ENCODE results near the gene POU2F3. TPM values are rescaled to one million over a fixed set of nuclear protein-coding genes. Genes with fewer than 3 reads are reported as not detected.
A peak's percentile ranks its signal among the peaks of the same experiment; 100 is the strongest.

Gene POU2F3
- total RNA-seq, 1 donor from 2014 or later, result not detected

- no peak within 1 kb of the TSS for H3K27ac ChIP-seq
These were observed 29.1 kb upstream of the POU2F3 start, which contains the start of gene OAF for GRCh38 chr11:120210626-120211521. Gene OAF (plus strand): TSS chr11:120211032. CDS start chr11:120211280, 248 bp downstream.

GRCh38 chr11:120211522-120212258 lies 28.2 kb upstream of the POU2F3 start:
- H3K27ac ChIP-seq, result no peak overlapping the region
- H3K4me3 ChIP-seq, result peak overlapping the region; percentile 58
- H3K36me3 Mint-ChIP-seq, result peaks cover 8% of the 10 kb centered on the region
- H3F3A ChIP-seq (ENCODE audit: low read depth), result peaks cover 16% of the 10 kb centered on the region
- no peak for DNase-seq (ENCODE audit: low spot score)
- H3K4me3 Mint-ChIP-seq, result peak overlapping the region; percentile 94
- peak overlapping the region; percentile 81 for H3K27ac Mint-ChIP-seq
- peaks cover 67% of the 10 kb centered on the region for H3K4me1 Mint-ChIP-seq
- no peaks in the 10 kb centered on the region for H3K36me3 ChIP-seq
- H3K9ac ChIP-seq, result no peak overlapping the region
- TF ChIP-seq EZH2phosphoT487 (IDR thresholded peaks at IDR 0.05) (peak; percentile 86), EZH2 (IDR thresholded peaks at IDR 0.05) (peak; percentile 88), CTCF (IDR thresholded peaks at IDR 0.05) (no peak)
- no peak overlapping the region for H2AFZ ChIP-seq (replicated peaks)
- peaks cover 21% of the 10 kb centered on the region for H4K20me1 ChIP-seq (ENCODE audit: low read depth)
- peak overlapping the region; percentile 85 for H3K4me2 ChIP-seq
- H3K79me2 ChIP-seq (ENCODE audit: low read depth), result no peaks in the 10 kb centered on the region
- H3K9me3 ChIP-seq (ENCODE audit: low read depth), result no peaks in the 10 kb centered on the region
- peaks cover 19% of the 10 kb centered on the region for H3K27me3 Mint-ChIP-seq (ENCODE audit: insufficient read depth, low read depth)
- H3K9me3 Mint-ChIP-seq, result no peaks in the 10 kb centered on the region
- peaks cover 100% of the 10 kb centered on the region for H3K27me3 ChIP-seq
- H3K4me1 ChIP-seq, result peaks cover 26% of the 10 kb centered on the region

More at GRCh38 chr11:120210626-120211521, 29.1 kb upstream of the POU2F3 start, which contains the start of gene OAF:
- no peak within 1 kb of the TSS for H3K9ac ChIP-seq
- peaks cover 16% of the 10 kb centered on the region for H3F3A ChIP-seq (ENCODE audit: low read depth)
- H3K4me1 ChIP-seq, result peaks cover 26% of the 10 kb centered on the region
- peaks cover 21% of the 10 kb centered on the region for H3K27me3 Mint-ChIP-seq (ENCODE audit: insufficient read depth, low read depth)
- H3K4me1 Mint-ChIP-seq, result peaks cover 68% of the 10 kb centered on the region
- peak within 1 kb of the TSS; percentile 94 for H3K27ac Mint-ChIP-seq
- peak within 1 kb of the TSS; percentile 58 for H3K4me3 ChIP-seq
- no peaks in the 10 kb centered on the region for H3K9me3 ChIP-seq (ENCODE audit: low read depth)
- peaks cover 21% of the 10 kb centered on the region for H4K20me1 ChIP-seq (ENCODE audit: low read depth)
- H3K36me3 Mint-ChIP-seq, result peaks cover 8% of the 10 kb centered on the region
- TF ChIP-seq EZH2phosphoT487 (IDR thresholded peaks at IDR 0.05), result no peak
- peak; percentile 21 for TF ChIP-seq CTCF (IDR thresholded peaks at IDR 0.05)
- TF ChIP-seq EZH2 (IDR thresholded peaks at IDR 0.05), result no peak
- no peaks in the 10 kb centered on the region for H3K36me3 ChIP-seq
- peak; percentile 94 for DNase-seq (ENCODE audit: low spot score)
- H3K4me3 Mint-ChIP-seq, result peak within 1 kb of the TSS; percentile 94
- H3K4me2 ChIP-seq, result peak within 1 kb of the TSS; percentile 85
- H2AFZ ChIP-seq (replicated peaks), result peak within 1 kb of the TSS; percentile 60
- H3K79me2 ChIP-seq (ENCODE audit: low read depth), result no peaks in the 10 kb centered on the region
- no peaks in the 10 kb centered on the region for H3K9me3 Mint-ChIP-seq
- H3K27me3 ChIP-seq, result peaks cover 100% of the 10 kb centered on the region

GRCh38 chr11:120212259-120212878 lies 27.6 kb upstream of the POU2F3 start:
- no peaks in the 10 kb centered on the region for H3K79me2 ChIP-seq (ENCODE audit: low read depth)

More at GRCh38 chr11:120212259-120212878, 27.6 kb upstream of the POU2F3 start:
- no peak for DNase-seq (ENCODE audit: low spot score)
- H3K4me3 Mint-ChIP-seq, result peak overlapping the region; percentile 94
- no peak overlapping the region for H3K9ac ChIP-seq
- peaks cover 100% of the 10 kb centered on the region for H3K27me3 ChIP-seq
- no peaks in the 10 kb centered on the region for H3K9me3 ChIP-seq (ENCODE audit: low read depth)
- peaks cover 21% of the 10 kb centered on the region for H4K20me1 ChIP-seq (ENCODE audit: low read depth)
- H3K4me1 ChIP-seq, result peaks cover 26% of the 10 kb centered on the region
- no peak overlapping the region for H3K4me3 ChIP-seq
- no peaks in the 10 kb centered on the region for H3K9me3 Mint-ChIP-seq
- H3K27ac Mint-ChIP-seq, result peak overlapping the region; percentile 90
- H3K27ac ChIP-seq, result no peak overlapping the region
- H3K4me2 ChIP-seq, result peak overlapping the region; percentile 30
- peaks cover 14% of the 10 kb centered on the region for H3K27me3 Mint-ChIP-seq (ENCODE audit: insufficient read depth, low read depth)
- H3K36me3 Mint-ChIP-seq, result peaks cover 8% of the 10 kb centered on the region
- H3K4me1 Mint-ChIP-seq, result peaks cover 69% of the 10 kb centered on the region
- H2AFZ ChIP-seq (replicated peaks), result no peak overlapping the region
- peaks cover 16% of the 10 kb centered on the region for H3F3A ChIP-seq (ENCODE audit: low read depth)
- TF ChIP-seq EZH2 (IDR thresholded peaks at IDR 0.05), result no peak
- no peak for TF ChIP-seq EZH2phosphoT487 (IDR thresholded peaks at IDR 0.05)
- TF ChIP-seq CTCF (IDR thresholded peaks at IDR 0.05), result no peak
- H3K36me3 ChIP-seq, result no peaks in the 10 kb centered on the region
